ENCODE results near the gene PIN1. TPM values are rescaled to one million over a fixed set of nuclear protein-coding genes. Genes with fewer than 3 reads are reported as not detected.
A peak's percentile ranks its signal among the peaks of the same experiment; 100 is the strongest.

The PIN1 gene
- total and polyA plus RNA-seq, 2 of the 13 experiments (the other 11 are each of a cell fraction or from before 2014, with no cell fraction given) = 31.9 to 72.0 TPM

DNA sequence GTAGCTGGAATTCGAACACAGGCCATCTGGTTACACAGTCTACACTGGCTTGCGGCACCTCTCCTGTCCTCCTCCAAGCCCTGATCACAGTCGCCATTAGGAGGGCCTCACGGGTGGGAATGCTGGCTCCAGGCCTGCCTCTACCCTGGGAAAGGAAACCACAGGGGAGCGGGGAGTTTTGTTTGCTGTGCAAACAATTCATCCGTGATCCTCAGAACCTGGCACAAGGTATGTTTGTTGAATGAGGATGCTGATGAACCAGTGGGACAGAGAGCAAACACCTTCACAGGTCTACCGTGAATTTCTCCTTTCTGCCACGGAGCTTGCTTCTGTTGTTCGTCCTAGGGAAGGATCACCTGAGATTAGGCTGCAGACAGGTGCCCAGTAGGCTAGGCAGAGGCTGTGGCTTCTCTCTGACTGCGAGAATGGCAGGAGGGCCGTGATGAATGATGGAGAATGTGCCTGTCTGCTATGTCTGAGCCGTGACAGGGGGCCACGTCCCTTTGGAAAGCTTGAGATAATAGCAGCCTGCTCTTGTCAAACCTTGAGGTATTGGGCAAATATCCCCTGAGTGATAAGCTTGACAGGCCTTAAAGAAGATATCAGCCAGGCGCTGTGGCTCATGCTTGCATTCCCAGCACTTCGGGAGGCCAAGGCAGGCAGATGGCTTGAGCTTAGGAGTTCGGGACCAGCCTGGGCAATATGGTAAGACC is 36.7 kb downstream of the PIN1 start (continued):
- TF ChIP-seq, protein P1, sequence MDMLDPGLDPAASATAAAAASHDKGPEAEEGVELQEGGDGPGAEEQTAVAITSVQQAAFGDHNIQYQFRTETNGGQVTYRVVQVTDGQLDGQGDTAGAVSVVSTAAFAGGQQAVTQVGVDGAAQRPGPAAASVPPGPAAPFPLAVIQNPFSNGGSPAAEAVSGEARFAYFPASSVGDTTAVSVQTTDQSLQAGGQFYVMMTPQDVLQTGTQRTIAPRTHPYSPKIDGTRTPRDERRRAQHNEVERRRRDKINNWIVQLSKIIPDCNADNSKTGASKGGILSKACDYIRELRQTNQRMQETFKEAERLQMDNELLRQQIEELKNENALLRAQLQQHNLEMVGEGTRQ (IDR thresholded peaks at IDR 0.05; ENCODE audit: low read depth, low read length) = no peak
- TF ChIP-seq, protein P1 (CRISPR knock-in tag; IDR thresholded peaks at IDR 0.05; ENCODE audit: borderline replicate concordance) = no peak
- TF ChIP-seq ZNF251 (CRISPR knock-in tag; IDR thresholded peaks at IDR 0.05) = no peak
- TF ChIP-seq BHLHE40 (IDR thresholded peaks at IDR 0.05; ENCODE audit: low read length) = 0 out of 2 replicates have a peak, but pooled peaks have one; percentile 14
- no peak for TF ChIP-seq GATAD1 (CRISPR knock-in tag; IDR thresholded peaks at IDR 0.05)
- 0 out of 2 replicates have a peak, but pooled peaks have one; percentile 20 for TF ChIP-seq RXRB (CRISPR knock-in tag; IDR thresholded peaks at IDR 0.05; ENCODE audit: borderline replicate concordance)
- no peak for TF ChIP-seq KAT8 (CRISPR knock-in tag; IDR thresholded peaks at IDR 0.05)
- peak; percentile 44; the same call in 1 of the 2 replicates for TF ChIP-seq PPARG (CRISPR knock-in tag; conservative IDR thresholded peaks at IDR 0.05)
- TF ChIP-seq ZNF737 (CRISPR knock-in tag; IDR thresholded peaks at IDR 0.05; ENCODE audit: borderline replicate concordance) = no peak
- no peak for TF ChIP-seq FOXO4 (CRISPR knock-in tag; conservative IDR thresholded peaks at IDR 0.05)
- 0 out of 2 replicates have a peak, but pooled peaks have one; percentile 23 for TF ChIP-seq PATZ1 (CRISPR knock-in tag; IDR thresholded peaks at IDR 0.05)
- TF ChIP-seq SKI (IDR thresholded peaks at IDR 0.05; ENCODE audit: partially characterized antibody) = no peak
- TF ChIP-seq, protein P2, sequence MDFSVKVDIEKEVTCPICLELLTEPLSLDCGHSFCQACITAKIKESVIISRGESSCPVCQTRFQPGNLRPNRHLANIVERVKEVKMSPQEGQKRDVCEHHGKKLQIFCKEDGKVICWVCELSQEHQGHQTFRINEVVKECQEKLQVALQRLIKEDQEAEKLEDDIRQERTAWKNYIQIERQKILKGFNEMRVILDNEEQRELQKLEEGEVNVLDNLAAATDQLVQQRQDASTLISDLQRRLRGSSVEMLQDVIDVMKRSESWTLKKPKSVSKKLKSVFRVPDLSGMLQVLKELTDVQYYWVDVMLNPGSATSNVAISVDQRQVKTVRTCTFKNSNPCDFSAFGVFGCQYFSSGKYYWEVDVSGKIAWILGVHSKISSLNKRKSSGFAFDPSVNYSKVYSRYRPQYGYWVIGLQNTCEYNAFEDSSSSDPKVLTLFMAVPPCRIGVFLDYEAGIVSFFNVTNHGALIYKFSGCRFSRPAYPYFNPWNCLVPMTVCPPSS (IDR thresholded peaks at IDR 0.05) = no peak
- TF ChIP-seq ONECUT2 (CRISPR knock-in tag; IDR thresholded peaks at IDR 0.05) = no peak
- no peak for TF ChIP-seq GABPB1 (CRISPR knock-in tag; IDR thresholded peaks at IDR 0.05)
- TF ChIP-seq ZNF512B (CRISPR knock-in tag; IDR thresholded peaks at IDR 0.05; ENCODE audit: borderline replicate concordance) = no peak
- TF ChIP-seq SOX6 (IDR thresholded peaks at IDR 0.05) = no peak
- TF ChIP-seq SOX6 (CRISPR knock-in tag; IDR thresholded peaks at IDR 0.05) = 0 out of 2 replicates have a peak, but pooled peaks have one; percentile 20
- no peak for TF ChIP-seq CBX5 (CRISPR knock-in tag; IDR thresholded peaks at IDR 0.05; ENCODE audit: borderline replicate concordance)
